DOHH2 (cell line): ENCODE measurements around the gene ACTL6B.

Source experiments
- CTCF ChIP-seq: fragments of 200-600 bp; sonication (generic); IDR thresholded peaks from one replicate; pipeline ENCODE4 v1.5.1; 2014; ENCODE audit warnings: antibody characterized with exemption, mild to moderate bottlenecking, low read depth, low read length; ENCODE audit not compliant: poor library complexity, severe bottlenecking
- EZH2phosphoT487 ChIP-seq: fragments of 200-600 bp; sonication (generic); IDR thresholded peaks from 2 replicates; pipeline ENCODE4 v1.6.1; 2017; ENCODE audit warnings: borderline replicate concordance, mild to moderate bottlenecking, antibody characterized with exemption, low read length, moderate library complexity, mixed read lengths

GRCh38 chr7:100626530-100627237 is 29.6 kb downstream of the ACTL6B start:
- TF ChIP-seq CTCF: no peak
- TF ChIP-seq EZH2phosphoT487: no peak
